Ovary (tissue), 3 donors: ENCODE results near the gene AP3M1.

Experiments
- CTCF ChIP-seq, 3 donors: fragments of 450-650 bp in 2 of 3; fragments of 200-600 bp in 1 of 3; IDR thresholded peaks; one replicate each; pipeline versions ENCODE4 v1.5.1 to v1.8.0; 2016 to 2022; ENCODE audit warnings: antibody characterized with exemption in 3 of 3, mild to moderate bottlenecking in 1 of 3
- POLR2A ChIP-seq: fragments of 450-650 bp; IDR thresholded peaks from one replicate; pipeline ENCODE4 v1.6.1; 2017; ENCODE audit warnings: antibody characterized with exemption, mild to moderate bottlenecking, moderate library complexity
- donor health status: DM: no; HTN: no; CAD: no.

- TF ChIP-seq POLR2A (no peak), CTCF (IDR thresholded peaks at IDR 0.05) (no peak)
Measured at GRCh38 chr10:74103560-74104258, 46.9 kb downstream of the AP3M1 start.
